ENCODE data around the gene UNC119.
"Not testable (repeated sequence)": the region's sequence is repeated elsewhere in the genome, so short reads cannot be mapped to it uniquely, and the experiment has no call there.

Gene UNC119

DNA sequence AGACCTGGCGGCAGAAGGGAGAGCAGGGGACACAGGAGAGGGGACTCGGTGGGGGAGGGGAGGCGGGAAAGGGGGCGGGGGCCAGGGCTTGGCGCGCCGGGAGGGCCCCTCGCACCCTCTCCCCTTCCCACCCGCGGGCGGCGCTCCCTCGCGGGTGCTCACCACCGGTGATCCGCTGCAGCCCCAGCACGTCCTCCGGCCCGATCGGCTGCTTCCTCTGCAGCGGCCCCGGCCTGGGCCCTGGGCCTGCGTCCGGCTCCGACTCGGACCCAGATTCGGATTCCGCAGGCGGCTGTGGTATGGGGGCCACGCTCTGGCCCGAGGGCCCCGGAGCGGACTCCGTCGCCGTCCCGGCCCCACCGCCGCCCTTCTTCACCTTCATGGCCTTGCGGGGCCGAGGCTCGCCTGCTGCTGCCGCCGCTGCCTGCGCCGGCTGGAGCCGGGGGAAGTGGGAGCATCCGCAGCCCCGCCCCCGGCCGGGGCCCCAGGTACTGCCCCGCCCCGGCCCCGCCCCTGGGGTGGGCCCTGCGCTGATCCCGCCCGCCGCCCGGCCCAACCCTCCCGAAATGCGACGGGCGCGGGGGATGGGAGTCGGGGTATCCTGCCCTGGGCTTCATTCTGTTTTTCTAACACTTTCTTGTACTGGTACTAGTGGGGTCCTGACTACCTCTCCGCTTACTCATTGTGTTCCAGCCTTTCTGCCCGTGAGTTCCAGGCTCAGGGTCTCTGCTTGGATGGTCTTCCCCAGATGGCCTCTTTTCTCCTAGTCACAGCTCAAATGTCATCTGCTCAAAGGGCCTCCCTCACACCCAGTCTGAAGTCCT lies at the start of gene UNC119:
Gene UNC119, minus strand, starts transcription at position 449 of the 824 bp plus-strand sequence. Its CDS starts 67 bp downstream, at position 382.
- peak; percentile 94 for DNase-seq (ENCODE audit: low spot score)

DNA sequence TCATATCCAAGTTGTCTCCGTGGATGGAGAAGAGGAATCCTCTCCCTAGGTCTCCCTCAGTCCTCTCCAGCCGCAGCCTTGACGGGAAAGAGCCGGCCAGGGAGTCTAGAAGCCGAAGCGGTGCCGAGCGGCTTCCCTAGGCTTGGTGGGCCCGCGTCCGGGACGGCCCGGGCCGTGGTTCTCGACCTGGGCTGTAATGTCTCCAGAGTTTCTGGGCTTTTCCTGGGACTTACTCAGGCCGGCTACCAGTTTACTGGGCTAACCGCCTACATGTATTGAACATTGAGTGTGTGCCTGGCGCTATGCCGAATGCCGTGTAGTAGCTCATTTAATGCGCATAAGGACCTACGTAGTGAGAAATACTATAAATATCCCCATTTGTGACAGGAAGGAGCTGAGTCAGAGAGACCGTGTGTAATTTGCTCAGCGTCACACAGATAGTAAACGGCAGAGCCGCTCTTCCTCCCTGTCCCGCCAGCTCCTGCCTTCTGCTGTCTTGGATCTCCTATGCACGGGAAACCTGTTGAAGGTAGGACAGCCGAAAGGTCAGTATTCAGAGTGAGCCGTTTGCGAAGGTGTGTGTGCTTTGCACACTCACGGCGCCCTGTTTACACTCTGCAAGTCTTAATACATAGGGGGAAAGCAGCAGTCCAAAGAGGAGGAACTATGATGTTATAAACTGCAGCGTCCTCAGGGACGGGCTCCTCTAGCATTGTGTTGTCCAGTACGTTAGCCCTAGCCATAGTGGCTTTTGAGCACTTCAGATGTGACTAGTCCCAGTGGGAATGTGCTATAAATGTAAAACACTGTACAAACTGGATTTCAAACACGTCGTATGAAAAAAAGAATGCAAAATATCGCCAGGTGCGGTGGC lies 47.1 kb upstream of the UNC119 start:
- DNase-seq (ENCODE audit: low spot score) = peak; percentile 65

DNA sequence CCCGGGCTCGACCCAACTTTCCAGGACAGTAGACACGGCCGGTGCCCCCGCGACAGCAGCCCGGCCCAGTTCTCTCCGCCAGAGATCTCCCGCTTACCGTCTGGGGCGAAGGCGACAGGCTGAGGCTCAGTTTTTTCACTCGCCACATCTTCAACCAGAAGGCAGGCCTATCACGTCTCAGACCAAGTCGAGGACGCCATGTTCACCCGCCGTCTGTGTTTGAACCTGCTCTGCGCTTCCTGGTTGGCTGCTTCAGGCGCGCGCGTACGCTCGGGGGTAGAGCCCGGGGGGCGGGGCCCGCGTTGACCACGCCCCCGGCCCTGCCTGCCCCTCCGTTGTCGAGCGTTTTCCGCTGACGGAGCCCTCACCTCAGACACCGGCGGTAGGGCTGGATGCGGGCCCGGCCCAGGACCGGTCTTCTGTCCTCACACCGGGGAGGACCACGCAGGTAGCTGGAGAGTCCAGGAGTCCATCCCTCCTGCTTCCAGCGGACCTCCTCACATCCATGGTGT lies 46.4 kb upstream of the UNC119 start, which contains the start of gene SPAG5:
Gene SPAG5, minus strand, starts transcription at position 227 of the 512 bp plus-strand sequence. Its CDS starts 79 bp downstream, at position 148.
- DNase-seq (ENCODE audit: low spot score) = peak; percentile 99

GRCh38 chr17:28598389-28598788 lies 46.0 kb upstream of the UNC119 start:
- no peak for DNase-seq (ENCODE audit: low spot score)

GRCh38 chr17:28597606-28598383 lies 45.4 kb upstream of the UNC119 start:
- no peak for DNase-seq (ENCODE audit: low spot score)

DNA sequence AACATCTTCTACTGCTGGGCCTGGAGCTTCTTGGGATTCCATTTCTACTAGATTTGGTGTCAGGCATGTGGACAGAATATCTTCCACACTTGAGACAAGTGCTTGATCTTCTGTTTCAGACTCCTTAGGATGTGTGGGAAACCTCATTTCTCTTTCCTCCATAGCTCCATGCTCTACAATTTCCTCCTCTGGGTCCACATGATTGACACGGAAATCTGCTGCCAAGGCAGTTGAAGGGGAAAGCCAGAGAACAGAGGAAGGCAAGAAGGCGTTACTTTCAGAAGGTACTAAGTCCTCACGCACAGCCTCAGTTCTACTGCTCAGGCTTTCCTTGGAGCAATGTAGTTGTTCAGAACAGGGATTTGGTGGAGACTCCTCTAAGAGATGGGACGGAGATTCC lies 39.8 kb upstream of the UNC119 start:
- no peak for DNase-seq (ENCODE audit: low spot score)

DNA sequence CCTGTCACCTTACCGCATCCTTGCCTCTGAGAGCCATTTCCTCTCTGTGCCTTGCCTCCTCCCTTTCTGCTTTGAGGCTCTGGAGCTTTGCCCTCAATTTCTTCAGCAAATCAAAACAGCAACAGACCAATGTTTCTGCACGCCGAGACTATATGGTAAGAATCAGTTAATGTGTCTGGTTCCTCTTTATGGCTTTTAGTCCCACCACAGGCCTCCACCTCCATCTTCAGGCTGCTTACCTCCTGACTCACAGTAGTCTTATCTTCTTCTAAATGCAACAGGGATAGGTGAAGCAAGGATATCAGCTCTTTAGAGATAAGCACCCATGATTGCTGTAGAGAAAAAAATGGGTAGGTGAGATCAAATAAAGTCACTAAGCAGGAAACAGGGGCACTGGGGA lies 33.4 kb upstream of the UNC119 start:
- DNase-seq (ENCODE audit: low spot score) = no peak

- no peak for DNase-seq (ENCODE audit: low spot score)
Observed at GRCh38 chr17:28584434-28584833, 32.0 kb upstream of the UNC119 start.

DNA sequence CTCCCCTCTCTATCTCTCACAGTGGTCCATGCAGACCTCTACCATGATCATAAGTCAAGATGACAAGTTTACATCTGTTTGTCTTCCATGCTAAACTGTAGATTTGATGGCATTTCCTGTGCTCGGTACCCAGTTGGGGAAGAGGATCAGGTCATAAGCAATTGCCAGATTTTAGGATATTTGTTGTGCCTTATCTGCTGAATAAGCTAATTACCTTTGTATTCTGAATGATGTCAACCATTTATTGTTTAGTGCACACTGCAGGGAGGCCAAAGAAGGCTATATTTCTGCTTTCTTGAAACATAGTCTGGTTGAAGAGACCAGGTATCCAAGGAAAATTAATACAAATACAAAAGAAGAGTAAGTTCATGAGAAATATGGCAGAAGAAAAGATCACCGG lies 30.1 kb upstream of the UNC119 start:
- no peak for DNase-seq (ENCODE audit: low spot score)

GRCh38 chr17:28580959-28581358 lies 28.5 kb upstream of the UNC119 start:
- no peak for DNase-seq (ENCODE audit: low spot score)

- no peak for DNase-seq (ENCODE audit: low spot score)
Observed at GRCh38 chr17:28579526-28579925, 27.1 kb upstream of the UNC119 start.

GRCh38 chr17:28578246-28579195 lies 26.1 kb upstream of the UNC119 start:
- DNase-seq (ENCODE audit: low spot score) = no peak

GRCh38 chr17:28577466-28577824 lies 25.0 kb upstream of the UNC119 start:
- no peak for DNase-seq (ENCODE audit: low spot score)

- peak; percentile 99 for DNase-seq (ENCODE audit: low spot score)
Observed at GRCh38 chr17:28576758-28577465, 24.5 kb upstream of the UNC119 start, which contains the start of gene ALDOC. ALDOC (minus strand) TSS chr17:28576895; CDS start chr17:28575532, 1,363 bp downstream.

DNA sequence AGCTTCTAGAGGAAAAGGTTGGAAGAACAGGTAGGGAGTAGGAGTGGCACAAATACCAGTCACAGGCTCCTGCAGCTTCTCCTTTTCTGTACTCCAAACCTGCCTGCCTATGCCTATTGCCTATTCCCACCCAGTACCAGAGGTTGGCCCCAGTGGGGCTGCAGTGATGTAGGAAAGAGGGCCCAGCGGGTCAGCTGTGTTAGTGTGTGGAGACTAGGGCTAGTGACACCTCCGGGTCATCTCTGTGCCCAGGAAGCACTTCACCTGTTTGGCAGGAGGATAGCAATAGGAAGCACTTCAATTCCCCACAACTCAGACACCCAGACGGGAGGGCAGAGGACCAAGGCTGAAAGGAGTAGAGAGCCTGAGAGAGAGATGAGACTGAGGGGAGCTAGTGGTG lies 23.6 kb upstream of the UNC119 start:
- DNase-seq (ENCODE audit: low spot score) = not testable (repeated sequence)

GRCh38 chr17:28575126-28575795 lies 22.8 kb upstream of the UNC119 start:
- no peak for DNase-seq (ENCODE audit: low spot score)

GRCh38 chr17:28574526-28574925 lies 22.1 kb upstream of the UNC119 start:
- DNase-seq (ENCODE audit: low spot score) = no peak

GRCh38 chr17:28573966-28574480 lies 21.6 kb upstream of the UNC119 start:
- DNase-seq (ENCODE audit: low spot score) = no peak

DNA sequence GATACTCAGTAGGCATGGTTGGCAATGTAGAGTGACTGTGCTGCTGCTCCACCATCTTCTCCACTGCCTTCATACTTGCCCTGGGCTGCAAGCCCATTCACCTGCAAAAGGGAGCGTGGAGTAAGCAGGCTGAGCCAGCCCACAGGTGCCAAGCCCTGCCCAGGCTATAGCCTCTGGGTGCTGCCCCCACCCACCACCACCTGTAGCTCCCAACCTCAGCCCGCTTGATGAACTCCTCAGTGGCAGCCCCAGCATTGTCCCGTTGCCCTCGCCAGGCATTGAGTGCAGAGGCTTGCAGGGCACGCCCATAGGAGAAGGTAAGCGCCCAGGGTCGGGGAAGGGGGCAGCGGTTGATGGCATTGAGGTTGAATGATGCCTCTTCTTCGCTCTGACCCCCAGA lies 21.1 kb upstream of the UNC119 start:
- no peak for DNase-seq (ENCODE audit: low spot score)

All from germinal center (tissue), 1 donor.